LHCN-M2 (cell line): ENCODE measurements around the gene LILRB4. TPM values are rescaled to one million over a fixed set of nuclear protein-coding genes. Genes with fewer than 3 reads are reported as not detected.
"Not testable (repeated sequence)": the region's sequence is repeated elsewhere in the genome, so short reads cannot be mapped to it uniquely, and the experiment has no call there.

Experiments
- DNase-seq: peaks from one replicate; pipeline ENCODE4 v3.0.0-alpha.2; 2012; ENCODE audit warnings: low read depth
- total RNA-seq: library from RNA; depleted of rRNA; stranded (reverse); fragments of >200 nt; gene quantifications from 2 replicates; pipeline ENCODE4 v1.2.3, GENCODE V29; 2014; rRNA removed

LILRB4 gene
- total RNA-seq, 1 experiment from 2014 or later = not detected

GRCh38 chr19:54694648-54695047, 31.9 kb downstream of the LILRB4 start:
- no peak for DNase-seq

- DNase-seq = no peak
These were observed 33.3 kb downstream of the LILRB4 start for GRCh38 chr19:54696117-54696548.

DNA sequence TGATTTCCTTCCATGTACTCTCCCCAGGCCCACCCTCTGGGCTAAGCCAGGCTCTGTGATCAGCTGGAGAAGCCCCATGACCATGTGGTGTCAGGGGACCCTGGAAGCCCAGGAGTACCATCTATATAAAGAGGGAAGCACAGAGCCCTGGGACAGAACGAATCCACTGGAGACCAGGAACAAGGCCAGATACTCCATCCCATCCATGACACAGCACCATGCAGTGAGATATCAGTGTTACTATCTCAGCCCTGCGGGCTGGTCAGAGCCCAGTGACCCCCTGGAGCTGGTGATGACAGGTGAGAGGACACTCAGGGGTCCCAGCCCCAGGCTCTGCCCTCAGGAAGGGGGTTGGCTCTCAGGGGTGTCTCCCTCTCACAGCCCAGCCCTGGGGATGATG, 34.0 kb downstream of the LILRB4 start:
- no peak for DNase-seq

- DNase-seq = not testable (repeated sequence)
These were observed 34.9 kb downstream of the LILRB4 start for GRCh38 chr19:54697716-54698115.

DNA sequence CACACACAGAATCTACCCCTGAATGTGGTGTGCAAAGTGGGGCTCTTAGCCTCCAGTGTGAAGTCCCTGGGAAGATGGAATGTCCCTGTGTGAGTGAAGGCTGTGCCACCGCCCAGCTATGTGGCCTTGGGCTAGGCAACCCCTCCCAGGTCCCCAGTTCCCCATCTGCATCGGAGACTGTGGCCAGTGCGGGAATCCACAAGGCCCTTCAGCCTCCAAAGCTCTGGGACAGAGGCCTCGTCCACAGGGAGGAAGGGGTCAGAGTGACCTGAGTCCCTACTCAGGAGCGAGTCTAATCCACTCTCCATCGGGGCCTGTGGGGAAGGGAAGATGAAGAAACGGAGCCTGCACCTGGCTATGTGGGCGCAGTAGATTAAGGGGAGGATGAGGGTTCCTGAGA, 42.1 kb downstream of the LILRB4 start:
- DNase-seq = no peak

DNA sequence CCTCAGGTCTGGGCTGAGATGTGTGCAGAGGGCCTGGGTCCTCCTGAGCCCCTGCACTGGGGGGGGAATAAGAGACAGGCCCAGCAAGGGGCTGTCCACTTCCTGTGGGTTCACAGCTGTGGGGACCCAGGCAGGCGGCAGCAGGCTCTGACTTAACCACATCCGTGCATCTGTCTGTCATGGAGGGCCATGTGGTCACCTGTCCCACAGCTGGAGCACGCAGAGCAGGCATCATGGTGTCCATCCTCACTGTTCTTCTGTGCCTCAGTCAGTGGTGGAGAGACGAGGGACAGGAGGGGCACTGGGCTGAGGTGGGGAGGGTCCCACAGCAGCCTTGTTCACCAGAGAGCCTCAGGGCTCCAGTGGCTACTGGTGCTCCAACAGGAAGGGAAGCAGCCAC, 45.2 kb downstream of the LILRB4 start:
- no peak for DNase-seq

DNA sequence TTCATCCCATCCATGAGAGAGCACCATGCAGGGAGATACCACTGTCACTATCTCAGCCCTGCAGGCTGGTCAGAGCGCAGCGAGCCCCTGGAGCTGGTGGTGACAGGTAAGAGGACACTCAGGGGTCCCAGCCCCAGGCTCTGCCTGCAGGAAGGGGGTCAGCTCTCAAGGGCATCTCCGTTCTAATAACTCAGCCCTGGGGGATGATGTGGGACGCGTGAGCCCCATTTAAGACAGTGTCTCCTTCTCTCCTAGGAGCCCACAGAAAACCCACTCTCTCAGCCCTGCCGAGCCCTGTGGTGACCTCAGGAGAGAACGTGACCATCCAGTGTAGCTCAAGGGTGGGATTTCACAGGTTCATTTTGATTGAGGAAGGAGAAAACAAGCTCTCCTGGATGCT, 46.0 kb downstream of the LILRB4 start:
- no peak for DNase-seq

GRCh38 chr19:54709212-54709948, 46.6 kb downstream of the LILRB4 start:
- no peak for DNase-seq

DNA sequence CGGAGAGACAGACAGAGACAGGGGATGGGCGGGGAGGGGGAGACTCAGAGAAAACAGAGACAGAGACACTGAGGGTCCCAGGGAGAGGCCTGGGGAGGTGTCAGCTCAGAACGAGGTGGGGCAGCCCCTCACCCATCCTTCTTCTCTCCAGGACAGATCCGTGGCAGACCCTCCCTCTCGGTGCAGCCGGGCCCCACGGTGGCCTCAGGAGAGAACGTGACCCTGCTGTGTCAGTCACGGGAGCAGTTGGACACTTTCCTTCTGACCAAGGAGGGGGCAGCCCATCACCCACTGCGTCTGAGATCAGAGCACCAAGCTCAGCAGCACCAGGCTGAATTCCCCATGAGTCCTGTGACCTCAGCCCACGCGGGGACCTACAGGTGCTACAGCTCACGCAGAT, 47.2 kb downstream of the LILRB4 start:
- not testable (repeated sequence) for DNase-seq

Other genes with a start within 250 kb of the LILRB4 start
- gene TTYH1, start 247.5 kb upstream of the LILRB4 start, total RNA-seq = not detected in 2 replicates
- gene LENG8, start 213.8 kb upstream of the LILRB4 start, total RNA-seq = 35.4 and 36.7 TPM in 2 replicates
- gene LENG9, start 199.2 kb upstream of the LILRB4 start, total RNA-seq = 3.8 and 8.2 TPM in 2 replicates
- 9.2 and 9.5 TPM in 2 replicates for gene CDC42EP5, start 189.7 kb upstream of the LILRB4 start, total RNA-seq
- gene LAIR2, start 160.2 kb upstream of the LILRB4 start, total RNA-seq = not detected in 2 replicates
- gene LILRA2, start 89.2 kb upstream of the LILRB4 start, total RNA-seq = not detected in 2 replicates
- not detected in 2 replicates for gene LILRA1, start 69.4 kb upstream of the LILRB4 start, total RNA-seq
- not detected in 2 replicates for gene LILRB1, start 32.5 kb upstream of the LILRB4 start, total RNA-seq
- not detected in 2 replicates for gene KIR3DL3, start 61.5 kb downstream of the LILRB4 start, total RNA-seq
- gene KIR2DL3, start 75.5 kb downstream of the LILRB4 start, total RNA-seq = not detected in 2 replicates
- gene KIR2DL1, start 106.8 kb downstream of the LILRB4 start, total RNA-seq = not detected in 2 replicates
- gene KIR2DL4, start 140.6 kb downstream of the LILRB4 start, total RNA-seq = not detected in 2 replicates
- not detected in 2 replicates for gene KIR3DL1, start 153.5 kb downstream of the LILRB4 start, total RNA-seq
- gene KIR2DS4, start 169.7 kb downstream of the LILRB4 start, total RNA-seq = not detected in 2 replicates
- gene KIR3DL2, start 187.5 kb downstream of the LILRB4 start, total RNA-seq = not detected in 2 replicates
- gene FCAR, start 211.2 kb downstream of the LILRB4 start, total RNA-seq = not detected in 2 replicates
- not detected in 2 replicates for gene NCR1, start 243.2 kb downstream of the LILRB4 start, total RNA-seq